Astrocyte (in vitro differentiated cells and primary cell): Measurements from ENCODE around the gene SPPL2B. TPM values are rescaled to one million over a fixed set of nuclear protein-coding genes. Genes with fewer than 3 reads are reported as not detected.

Source experiments
- DNase-seq: peaks from one replicate; pipeline ENCODE4 v3.0.0-alpha.2; 2010; ENCODE audit warnings: low read depth
- FAIRE-seq: peaks from 2 replicates; lab custom pipeline; 2011; peaks lifted over from hg19 to GRCh38; lab: Jason Lieb, UNC
- H2AFZ ChIP-seq: 2 replicates; pipeline ENCODE4 v1.6.0; 2012; ENCODE audit warnings: low read depth, low read length, inconsistent platforms
- H3K27ac ChIP-seq: 2 replicates; pipeline ENCODE4 v1.5.1; 2011; ENCODE audit warnings: low read depth, low read length, inconsistent platforms
- H3K27me3 ChIP-seq: 2 replicates; pipeline ENCODE4 v1.6.0; 2011; ENCODE audit warnings: low read length, inconsistent platforms; ENCODE audit not compliant: insufficient read depth
- H3K36me3 ChIP-seq: 2 replicates; pipeline ENCODE4 v1.5.1; 2011; ENCODE audit warnings: low read length, inconsistent platforms; ENCODE audit not compliant: insufficient read depth
- H3K4me1 ChIP-seq: 2 replicates; pipeline ENCODE4 v1.5.1; 2011; ENCODE audit warnings: low read length, inconsistent platforms; ENCODE audit not compliant: insufficient read depth
- H3K4me2 ChIP-seq: 2 replicates; pipeline ENCODE4 v1.6.0; 2012; ENCODE audit warnings: low read length, inconsistent platforms
- H3K4me3 ChIP-seq: 2 replicates; pipeline ENCODE4 v1.5.1; 2011; ENCODE audit warnings: low read depth, mild to moderate bottlenecking, low read length, inconsistent platforms; ENCODE audit not compliant: insufficient read depth
- H3K79me2 ChIP-seq: 2 replicates; pipeline ENCODE4 v1.6.0; 2012; ENCODE audit warnings: mild to moderate bottlenecking, low read length, inconsistent platforms; ENCODE audit not compliant: insufficient read depth
- H3K9ac ChIP-seq: 2 replicates; pipeline ENCODE4 v1.6.0; 2012; ENCODE audit warnings: mild to moderate bottlenecking, low read length, inconsistent platforms
- H3K9me3 ChIP-seq: 2 replicates; pipeline ENCODE4 v1.5.1; 2012; ENCODE audit warnings: low read depth, mild to moderate bottlenecking, low read length, inconsistent platforms; ENCODE audit not compliant: insufficient read depth
- H4K20me1 ChIP-seq: 2 replicates; pipeline ENCODE4 v1.6.0; 2012; ENCODE audit warnings: low read length, inconsistent platforms; ENCODE audit not compliant: insufficient read depth
- H3K27ac Mint-ChIP-seq: one replicate; pipeline ENCODE4 v1.8.0; 2021; ENCODE audit warnings: mild to moderate bottlenecking, mixed read lengths; ENCODE audit not compliant: unreplicated experiment
- H3K27me3 Mint-ChIP-seq: one replicate; pipeline ENCODE4 v1.8.0; 2021; ENCODE audit warnings: low read depth, mixed read lengths; ENCODE audit not compliant: unreplicated experiment
- H3K36me3 Mint-ChIP-seq: one replicate; pipeline ENCODE4 v1.8.0; 2021; ENCODE audit warnings: low read depth, mixed read lengths; ENCODE audit not compliant: unreplicated experiment
- H3K4me1 Mint-ChIP-seq: one replicate; pipeline ENCODE4 v1.8.0; 2021; ENCODE audit warnings: low read depth, mixed read lengths; ENCODE audit not compliant: unreplicated experiment
- H3K4me3 Mint-ChIP-seq: one replicate; pipeline ENCODE4 v1.8.0; 2021; ENCODE audit warnings: mild to moderate bottlenecking, moderate library complexity, mixed read lengths; ENCODE audit not compliant: unreplicated experiment
- H3K9me3 Mint-ChIP-seq: one replicate; pipeline ENCODE4 v1.8.0; 2021; ENCODE audit warnings: mild to moderate bottlenecking, mixed read lengths; ENCODE audit not compliant: unreplicated experiment
- EZH2 ChIP-seq: IDR thresholded peaks from 2 replicates; pipeline ENCODE4 v1.6.1; 2012; ENCODE audit warnings: mild to moderate bottlenecking, low read length, inconsistent platforms; ENCODE audit not compliant: insufficient read depth
- total RNA-seq: library from RNA; stranded (reverse); gene quantifications from 2 replicates; pipeline ENCODE4 v1.2.1, GENCODE V29; 2021
- TF ChIP-seq, protein P1 (sequence below): IDR thresholded peaks from 2 replicates; pipeline ENCODE4 v1.5.1; 2011; ENCODE audit warnings: low read depth, mild to moderate bottlenecking, inconsistent platforms, low read length, moderate library complexity; ENCODE audit not compliant: insufficient read depth

Gene SPPL2B
- total RNA-seq, 1 donor from 2014 or later: 55.4 TPM

GRCh38 chr19:2362970-2363300 lies 34.5 kb downstream of the SPPL2B start:
- Mint-ChIP-seq H3K27me3 (peaks cover 19% of the 10 kb centered on the region), H3K27ac (no peak overlapping the region), H3K4me3 (no peak overlapping the region), H3K36me3 (peaks cover 1% of the 10 kb centered on the region), H3K9me3 (no peaks in the 10 kb centered on the region), H3K4me1 (no peaks in the 10 kb centered on the region)
- no peak overlapping the region for H3K27ac ChIP-seq
- H3K4me3 ChIP-seq: no peak overlapping the region
- no peaks in the 10 kb centered on the region for H3K79me2 ChIP-seq
- FAIRE-seq (no peak), DNase-seq (no peak)
- peaks cover 9% of the 10 kb centered on the region for H4K20me1 ChIP-seq
- H3K36me3 ChIP-seq: no peaks in the 10 kb centered on the region
- no peaks in the 10 kb centered on the region for H3K4me1 ChIP-seq
- no peak overlapping the region for H2AFZ ChIP-seq
- no peak overlapping the region for H3K4me2 ChIP-seq
- peaks cover 27% of the 10 kb centered on the region for H3K27me3 ChIP-seq
- no peak overlapping the region for H3K9ac ChIP-seq
- peaks cover 5% of the 10 kb centered on the region for H3K9me3 ChIP-seq
- TF ChIP-seq, protein P1, sequence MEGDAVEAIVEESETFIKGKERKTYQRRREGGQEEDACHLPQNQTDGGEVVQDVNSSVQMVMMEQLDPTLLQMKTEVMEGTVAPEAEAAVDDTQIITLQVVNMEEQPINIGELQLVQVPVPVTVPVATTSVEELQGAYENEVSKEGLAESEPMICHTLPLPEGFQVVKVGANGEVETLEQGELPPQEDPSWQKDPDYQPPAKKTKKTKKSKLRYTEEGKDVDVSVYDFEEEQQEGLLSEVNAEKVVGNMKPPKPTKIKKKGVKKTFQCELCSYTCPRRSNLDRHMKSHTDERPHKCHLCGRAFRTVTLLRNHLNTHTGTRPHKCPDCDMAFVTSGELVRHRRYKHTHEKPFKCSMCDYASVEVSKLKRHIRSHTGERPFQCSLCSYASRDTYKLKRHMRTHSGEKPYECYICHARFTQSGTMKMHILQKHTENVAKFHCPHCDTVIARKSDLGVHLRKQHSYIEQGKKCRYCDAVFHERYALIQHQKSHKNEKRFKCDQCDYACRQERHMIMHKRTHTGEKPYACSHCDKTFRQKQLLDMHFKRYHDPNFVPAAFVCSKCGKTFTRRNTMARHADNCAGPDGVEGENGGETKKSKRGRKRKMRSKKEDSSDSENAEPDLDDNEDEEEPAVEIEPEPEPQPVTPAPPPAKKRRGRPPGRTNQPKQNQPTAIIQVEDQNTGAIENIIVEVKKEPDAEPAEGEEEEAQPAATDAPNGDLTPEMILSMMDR: no peak
- no peak for TF ChIP-seq EZH2

- Histone ChIP-seq H3K9me3 (peaks cover 5% of the 10 kb centered on the region), H2AFZ (no peak overlapping the region), H3K4me3 (no peak overlapping the region), H3K27me3 (peaks cover 25% of the 10 kb centered on the region), H3K9ac (no peak overlapping the region), H3K4me2 (no peak overlapping the region), H3K4me1 (no peaks in the 10 kb centered on the region), H3K36me3 (no peaks in the 10 kb centered on the region), H4K20me1 (peaks cover 9% of the 10 kb centered on the region), H3K79me2 (no peaks in the 10 kb centered on the region), H3K27ac (no peak overlapping the region)
- peaks cover 24% of the 10 kb centered on the region for H3K27me3 Mint-ChIP-seq
- H3K9me3 Mint-ChIP-seq: no peaks in the 10 kb centered on the region
- DNase-seq (no peak), FAIRE-seq (no peak)
- peaks cover 3% of the 10 kb centered on the region for H3K36me3 Mint-ChIP-seq
- H3K4me3 Mint-ChIP-seq: no peak overlapping the region
- TF ChIP-seq, protein P1: no peak
- no peak for TF ChIP-seq EZH2
- H3K4me1 Mint-ChIP-seq: no peaks in the 10 kb centered on the region
- H3K27ac Mint-ChIP-seq: no peak overlapping the region
Observed at GRCh38 chr19:2363419-2363818, 34.9 kb downstream of the SPPL2B start.

- Mint-ChIP-seq H3K4me1 (no peaks in the 10 kb centered on the region), H3K36me3 (peaks cover 3% of the 10 kb centered on the region), H3K4me3 (no peak overlapping the region), H3K9me3 (no peaks in the 10 kb centered on the region), H3K27me3 (peaks cover 15% of the 10 kb centered on the region), H3K27ac (no peak overlapping the region)
- peaks cover 5% of the 10 kb centered on the region for H3K9me3 ChIP-seq
- H2AFZ ChIP-seq: no peak overlapping the region
- H3K79me2 ChIP-seq: no peaks in the 10 kb centered on the region
- H3K27ac ChIP-seq: no peak overlapping the region
- H4K20me1 ChIP-seq: peaks cover 9% of the 10 kb centered on the region
- H3K27me3 ChIP-seq: peaks cover 15% of the 10 kb centered on the region
- FAIRE-seq (no peak), DNase-seq (no peak)
- no peaks in the 10 kb centered on the region for H3K36me3 ChIP-seq
- H3K4me3 ChIP-seq: no peak overlapping the region
- no peak overlapping the region for H3K9ac ChIP-seq
- H3K4me1 ChIP-seq: no peaks in the 10 kb centered on the region
- H3K4me2 ChIP-seq: no peak overlapping the region
- TF ChIP-seq, protein P1: no peak
- TF ChIP-seq EZH2: no peak
Observed at GRCh38 chr19:2365201-2365970, 36.9 kb downstream of the SPPL2B start.
